Fibroblast of skin of scalp (primary cell): ENCODE measurements around the gene FAM193A.
"Not testable (repeated sequence)": the region's sequence is repeated elsewhere in the genome, so short reads cannot be mapped to it uniquely, and the experiment has no call there.

Experiments
- DNase-seq: peaks from one replicate; pipeline ENCODE4 v3.0.0-alpha.2; 2013

The FAM193A gene

DNA sequence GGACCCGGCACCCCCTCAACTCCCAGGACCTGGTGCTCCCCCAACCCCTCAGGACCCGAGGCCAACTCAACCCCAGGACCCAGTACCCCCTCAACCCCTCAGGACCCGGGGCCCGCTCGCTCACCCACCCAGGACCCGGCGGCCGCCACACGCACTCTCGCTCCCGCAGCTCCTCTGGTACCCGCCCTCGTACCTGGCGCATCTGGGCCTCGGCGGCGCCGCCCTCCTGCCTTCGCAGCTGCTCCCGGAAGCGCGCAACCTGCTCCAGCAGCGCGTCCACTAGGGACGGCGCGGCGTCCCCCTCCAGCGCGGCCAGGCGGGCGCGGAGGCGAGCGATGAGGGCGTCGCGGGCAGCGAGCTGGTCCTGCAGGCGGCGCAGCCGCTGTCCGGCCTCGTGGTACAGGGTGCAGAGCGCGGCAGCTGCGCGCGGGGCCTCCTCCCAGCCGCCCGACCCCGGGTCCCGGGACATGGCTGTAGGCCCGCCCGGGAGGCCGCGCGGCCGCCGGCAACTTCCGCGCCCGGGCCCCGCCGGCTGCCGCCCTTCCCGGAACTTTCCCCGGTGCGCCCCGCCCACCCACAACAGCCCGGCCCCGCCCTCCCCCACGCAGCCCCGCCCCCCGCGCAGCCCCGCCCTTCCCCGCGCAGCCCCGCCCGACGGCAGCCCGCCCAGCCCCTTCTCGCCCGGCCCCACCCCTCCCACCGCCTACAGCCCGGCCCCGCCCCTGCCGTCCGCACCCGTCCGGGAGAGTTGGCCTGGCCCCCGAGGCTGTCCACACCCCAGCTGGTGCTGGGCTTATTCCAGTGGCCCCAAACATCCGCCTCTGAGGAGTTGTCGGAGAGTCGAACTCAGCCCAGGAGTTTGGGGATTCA lies 219.6 kb downstream of the FAM193A start, which contains the start of gene TNIP2:
TNIP2 (minus strand) TSS at position 516 of the 870 bp plus-strand sequence; CDS start at position 469, 47 bp downstream.
- DNase-seq, result peak; percentile 81

DNA sequence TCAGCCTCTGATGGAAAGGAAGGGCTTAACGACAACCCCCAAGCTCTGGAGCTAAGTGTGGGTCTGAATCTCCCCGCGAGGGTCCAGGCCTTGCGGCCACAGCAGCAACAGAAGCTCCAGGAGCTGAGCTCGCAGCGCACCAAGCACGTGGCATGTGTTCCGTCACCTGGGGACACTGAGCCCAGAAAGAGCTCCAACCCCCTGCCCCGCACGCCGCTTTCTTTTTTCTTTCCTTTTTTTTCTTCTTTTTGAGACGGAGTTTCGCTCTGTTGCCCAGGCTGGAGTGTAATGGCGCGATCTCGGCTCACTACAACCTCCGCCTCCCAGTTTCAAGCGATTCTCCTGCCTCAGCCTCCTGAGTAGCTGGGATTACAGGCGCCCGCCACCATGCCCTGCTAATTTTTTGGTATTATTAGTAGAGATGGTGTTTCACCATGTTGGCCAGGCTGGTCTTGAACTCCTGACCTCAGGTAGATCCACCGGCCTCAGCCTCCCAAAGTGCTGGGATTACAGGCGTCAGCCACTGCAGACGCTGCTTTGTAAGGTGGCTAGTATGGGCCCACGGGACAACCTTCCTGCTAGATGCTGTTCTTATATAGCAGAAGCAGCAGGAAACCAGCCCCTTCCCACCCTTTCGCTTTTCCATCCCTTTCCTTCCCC lies 220.4 kb downstream of the FAM193A start:
- DNase-seq, result no peak

DNA sequence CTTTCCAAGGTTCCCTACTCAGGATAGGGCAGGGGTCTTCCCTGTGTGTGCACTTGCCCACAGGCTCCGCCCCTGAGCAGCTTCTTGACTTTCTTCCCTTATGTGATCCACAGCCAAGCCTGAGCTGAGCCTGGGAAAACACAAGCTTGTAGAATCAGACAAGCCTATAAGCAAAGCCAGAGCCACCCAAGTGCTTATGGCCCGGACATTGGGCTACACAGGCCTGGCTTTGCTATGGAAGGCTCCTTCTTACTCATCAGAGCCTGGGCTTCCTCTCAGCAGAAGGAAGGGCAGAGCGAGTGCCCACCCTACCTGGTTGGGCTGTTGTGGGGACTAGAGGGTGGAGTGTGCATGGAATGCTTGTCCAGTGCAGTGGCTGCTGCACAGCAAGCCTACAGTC lies 221.0 kb downstream of the FAM193A start:
- no peak for DNase-seq

DNA sequence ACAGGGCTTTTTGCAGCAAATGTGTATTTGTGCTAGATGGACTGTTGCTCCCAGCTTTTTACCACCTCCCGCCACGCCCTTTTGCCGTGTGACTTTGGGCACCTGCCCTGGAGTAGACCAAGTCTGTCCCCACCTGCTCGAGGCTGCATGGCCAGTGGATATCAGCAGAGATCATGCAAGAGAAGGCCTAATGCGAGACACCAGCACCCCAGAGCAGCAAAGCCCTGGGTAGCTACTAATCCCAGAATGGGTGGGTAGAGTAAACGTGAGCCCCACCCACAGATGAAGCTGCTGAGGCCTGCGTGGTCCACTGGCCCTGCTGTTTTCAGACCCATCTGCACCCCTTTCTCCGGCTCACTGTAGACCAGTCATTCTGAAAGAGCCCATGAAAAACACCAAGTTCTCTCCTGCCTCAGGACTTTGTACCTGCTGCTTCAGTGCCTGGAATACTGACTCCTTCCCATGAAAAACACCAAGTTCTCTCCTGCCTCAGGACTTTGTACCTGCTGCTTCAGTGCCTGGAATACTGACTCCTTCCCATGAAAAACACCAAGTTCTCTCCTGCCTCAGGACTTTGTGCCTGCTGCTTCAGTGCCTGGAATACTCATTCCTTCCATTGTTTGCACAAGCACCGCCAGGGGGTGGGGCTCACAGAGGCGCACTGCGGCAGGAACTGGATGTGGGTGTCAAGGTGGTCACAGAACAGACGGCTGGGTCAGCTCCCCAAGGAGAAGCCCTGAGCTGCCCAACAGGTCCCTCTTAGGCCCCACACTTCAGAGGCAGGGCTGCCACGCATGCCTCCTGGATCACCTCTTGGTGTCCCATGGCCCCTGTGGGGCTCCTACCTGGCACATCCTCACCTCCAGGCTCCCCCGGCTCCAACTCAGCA lies 224.8 kb downstream of the FAM193A start:
- DNase-seq, result no peak

DNA sequence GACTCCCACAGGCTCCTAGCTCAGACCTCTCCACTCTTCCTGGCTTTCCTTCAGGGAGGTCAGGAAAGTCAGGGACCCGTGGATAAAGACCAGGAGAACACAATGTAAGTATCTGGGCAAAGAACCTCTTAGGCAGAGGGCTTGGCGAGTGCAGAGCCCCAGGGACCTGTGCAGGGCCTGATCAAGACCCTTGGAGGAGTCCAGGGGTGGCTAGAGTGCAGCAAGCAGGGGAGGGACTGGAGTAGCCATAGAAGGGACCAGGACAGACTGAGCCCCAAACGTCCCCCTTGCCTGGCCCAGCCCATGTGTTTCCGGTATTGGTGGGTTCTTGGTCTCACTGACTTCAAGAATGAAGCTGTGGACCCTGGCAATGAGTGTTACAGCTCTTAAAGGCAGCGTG lies 225.6 kb downstream of the FAM193A start:
- no peak for DNase-seq

DNA sequence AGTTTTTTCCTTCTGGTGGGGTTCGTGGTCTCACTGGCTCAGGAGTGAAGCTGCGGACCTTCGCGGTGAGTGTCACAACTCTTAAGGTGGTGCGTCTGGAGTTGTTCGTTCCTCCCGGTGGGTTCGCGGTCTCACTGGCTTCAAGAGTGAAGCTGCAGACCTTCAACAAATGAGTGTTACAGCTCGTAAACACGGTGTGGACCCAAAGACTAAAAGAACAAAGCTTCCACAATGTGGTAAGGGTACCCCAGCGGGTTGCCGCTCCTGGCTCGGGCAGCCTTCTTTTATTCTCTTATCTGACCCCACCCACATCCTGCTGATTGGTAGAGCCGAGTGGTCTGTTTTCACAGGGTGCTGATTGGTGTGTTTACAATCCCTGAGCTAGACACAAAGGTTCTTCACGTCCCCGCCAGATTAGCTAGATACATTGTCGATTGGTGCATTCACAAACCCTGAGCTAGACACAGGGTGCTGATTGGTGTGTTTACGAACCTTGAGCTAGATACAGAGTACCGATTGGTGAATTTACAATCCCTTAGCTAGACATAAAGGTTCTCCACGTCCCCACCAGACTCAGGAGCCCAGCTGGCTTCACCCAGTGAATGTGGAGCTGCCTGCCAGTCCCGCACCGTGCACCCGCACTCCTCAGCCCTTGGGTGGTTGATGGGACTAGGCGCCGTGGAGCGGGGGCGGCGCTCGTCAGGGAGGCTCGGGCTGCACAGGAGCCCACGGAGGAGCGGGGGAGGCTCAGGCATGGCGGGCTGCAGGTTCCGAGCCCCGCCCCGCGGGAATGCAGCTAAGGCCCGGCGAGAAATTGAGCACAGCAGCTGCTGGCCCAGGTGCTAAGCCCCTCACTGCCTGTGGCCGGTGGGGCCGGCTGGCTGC lies 226.3 kb downstream of the FAM193A start:
- not testable (repeated sequence) for DNase-seq

DNA sequence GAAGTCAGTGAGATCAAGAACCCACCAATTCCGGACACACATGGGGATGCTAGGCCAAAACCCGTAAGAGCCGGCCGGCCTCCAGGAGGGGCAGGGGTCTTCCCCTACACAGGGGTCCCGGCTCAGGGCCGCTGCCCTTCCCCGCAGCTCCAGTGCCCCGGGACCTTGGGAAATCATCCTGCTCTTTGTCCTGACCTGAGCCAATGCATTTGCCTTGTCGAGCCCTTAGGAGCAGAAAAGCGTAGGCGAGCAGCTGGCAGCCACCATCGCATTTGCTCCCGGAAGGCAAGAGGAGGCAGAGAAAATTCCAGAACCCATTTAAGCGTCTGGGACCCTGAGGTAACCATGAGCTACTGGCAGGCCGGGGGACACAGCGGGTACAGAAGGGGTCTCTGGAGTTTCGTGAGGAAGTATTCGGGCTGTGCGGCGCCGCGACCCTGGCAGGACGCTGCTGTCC lies 227.1 kb downstream of the FAM193A start:
- no peak for DNase-seq

DNA sequence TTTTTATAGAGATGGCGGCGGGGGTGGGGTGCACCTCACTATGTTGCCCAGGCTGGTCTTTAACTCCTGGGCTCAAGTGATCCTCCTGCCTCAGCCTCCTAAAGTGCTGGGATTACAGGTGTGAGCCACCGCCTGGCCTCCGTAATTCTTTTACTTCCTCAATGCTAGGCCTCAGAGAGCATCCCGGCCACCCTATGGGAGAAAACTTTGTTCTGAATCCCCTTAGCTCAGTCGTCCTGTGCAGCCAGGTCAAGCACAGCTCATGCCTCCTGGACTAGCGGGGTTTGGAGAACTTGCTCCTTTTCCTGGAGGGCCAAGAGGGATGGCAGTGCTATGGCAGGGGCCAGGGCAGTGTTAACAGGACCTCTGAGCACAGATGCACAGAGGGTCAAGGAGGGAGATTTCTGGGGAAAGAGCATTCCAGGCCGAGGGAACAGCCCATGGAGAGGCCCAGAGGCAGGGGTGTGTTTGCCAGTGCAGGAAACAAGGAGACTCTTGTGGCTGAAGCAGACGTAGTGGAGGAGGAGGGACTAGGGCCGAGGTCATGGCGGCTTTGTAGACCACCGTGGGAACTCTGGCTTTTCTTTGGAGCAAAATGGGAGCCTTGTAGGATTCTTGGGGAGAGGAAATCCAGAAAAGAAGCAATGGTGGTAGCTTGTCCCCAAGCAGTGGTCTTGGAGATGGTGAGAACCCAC lies 229.5 kb downstream of the FAM193A start:
- DNase-seq, result no peak

DNA sequence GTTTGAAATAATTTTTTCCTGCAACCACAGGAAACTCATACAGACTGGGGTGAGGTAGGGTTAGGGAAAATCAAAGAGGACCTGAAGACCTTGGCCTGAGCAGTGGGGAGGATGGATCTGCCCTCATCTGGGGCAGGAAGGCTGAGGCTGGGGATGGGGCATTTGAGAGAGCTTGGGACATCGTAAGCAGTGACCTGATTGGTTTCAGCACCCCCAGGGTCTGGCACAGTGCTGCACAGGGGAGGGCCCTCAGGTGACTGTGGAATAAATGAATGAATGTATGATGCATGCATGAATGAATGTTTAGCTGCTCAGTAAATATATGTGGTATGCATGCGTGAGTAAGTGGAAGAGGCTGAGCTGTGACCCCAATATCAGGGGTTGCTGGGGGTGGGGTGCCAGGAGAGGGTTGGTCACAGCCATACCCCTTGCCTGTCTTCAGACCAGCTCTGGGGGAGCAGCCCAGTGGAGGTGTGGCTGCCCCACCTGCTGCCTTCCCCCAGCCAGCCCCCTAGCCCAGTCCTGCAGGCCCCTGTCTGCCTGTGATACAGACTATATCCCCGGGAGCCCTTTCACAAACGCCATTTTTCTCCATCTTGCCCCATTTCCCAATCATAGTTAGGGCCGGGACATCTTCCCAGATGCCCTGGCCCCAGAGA lies 230.7 kb downstream of the FAM193A start:
- DNase-seq, result no peak

DNA sequence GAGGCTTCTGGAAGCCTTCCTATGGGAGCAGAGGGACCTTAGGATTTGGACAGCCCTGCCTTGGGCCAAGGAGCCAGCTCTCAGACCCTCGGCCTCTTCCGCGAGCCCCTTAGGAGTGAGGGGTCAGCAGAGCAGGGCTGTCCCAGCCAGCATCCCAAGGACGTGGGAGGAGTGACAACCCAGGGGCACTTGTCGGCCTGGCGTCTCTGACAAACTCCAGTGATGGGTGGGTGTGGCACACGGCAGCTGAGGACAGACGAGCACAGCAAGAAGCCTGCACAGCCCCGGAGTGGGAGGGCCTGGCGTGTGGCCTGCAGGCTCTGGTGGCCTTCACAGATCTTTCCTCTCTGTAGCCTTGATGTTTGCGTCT lies 231.2 kb downstream of the FAM193A start:
- no peak for DNase-seq

DNA sequence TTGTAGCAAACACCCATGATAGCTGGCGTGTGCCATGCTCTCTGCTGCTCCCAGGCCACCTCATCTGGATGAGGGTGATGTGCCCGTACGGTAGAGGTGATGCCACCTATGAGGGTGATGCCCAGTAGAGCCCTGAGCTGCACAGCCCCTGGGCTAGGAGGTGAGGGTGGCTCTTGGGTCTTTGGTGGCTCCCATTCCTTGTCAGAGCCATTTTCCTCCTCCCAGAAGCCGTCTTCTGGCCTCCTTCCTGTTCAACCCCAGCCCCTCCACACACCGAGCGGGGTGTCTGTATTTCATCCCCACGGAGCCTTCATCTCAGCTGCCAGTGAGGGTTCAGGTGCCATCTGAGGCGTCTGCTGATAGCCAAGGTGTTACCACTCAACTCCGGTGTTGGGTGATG lies 231.7 kb downstream of the FAM193A start:
- no peak for DNase-seq

DNA sequence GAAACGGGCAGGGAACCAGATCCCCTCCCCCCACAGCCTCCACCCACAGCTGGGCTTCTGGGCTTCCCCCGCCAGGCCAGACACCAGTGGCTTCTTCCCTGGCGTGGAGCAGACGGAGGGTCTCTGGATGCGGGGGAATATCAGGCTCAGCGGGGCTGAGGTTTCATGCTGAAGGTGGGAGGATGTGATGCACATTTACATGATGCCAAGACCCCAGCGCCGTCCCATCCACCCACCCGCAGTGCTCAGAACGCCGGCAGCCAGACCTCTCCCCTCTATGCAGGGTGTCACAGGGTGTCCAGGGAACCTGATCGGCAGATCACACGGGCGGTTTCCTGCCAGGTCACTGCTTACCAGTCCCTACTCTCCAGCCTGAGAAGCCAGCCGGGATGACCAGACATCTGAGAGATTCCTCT lies 232.5 kb downstream of the FAM193A start:
- DNase-seq, result no peak

DNA sequence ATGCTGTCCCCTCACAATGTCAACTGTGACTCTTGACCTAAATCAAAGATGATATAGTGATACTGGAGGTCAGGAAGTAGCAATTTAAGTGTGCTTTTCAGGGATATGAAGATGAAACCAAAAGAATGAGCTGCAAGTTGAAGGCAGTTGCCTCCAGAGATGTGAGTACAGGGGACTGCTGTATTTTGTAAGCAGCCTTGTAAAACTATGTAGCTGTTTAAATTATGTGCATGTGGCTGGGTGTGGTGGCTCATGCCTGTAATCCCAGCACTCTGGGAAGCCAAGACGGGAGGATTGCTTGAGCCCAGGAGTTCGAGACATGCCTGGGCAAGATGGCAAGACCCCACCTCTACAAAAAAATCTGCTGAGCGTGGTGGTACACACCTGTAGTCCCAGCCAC lies 234.8 kb downstream of the FAM193A start:
- no peak for DNase-seq

DNA sequence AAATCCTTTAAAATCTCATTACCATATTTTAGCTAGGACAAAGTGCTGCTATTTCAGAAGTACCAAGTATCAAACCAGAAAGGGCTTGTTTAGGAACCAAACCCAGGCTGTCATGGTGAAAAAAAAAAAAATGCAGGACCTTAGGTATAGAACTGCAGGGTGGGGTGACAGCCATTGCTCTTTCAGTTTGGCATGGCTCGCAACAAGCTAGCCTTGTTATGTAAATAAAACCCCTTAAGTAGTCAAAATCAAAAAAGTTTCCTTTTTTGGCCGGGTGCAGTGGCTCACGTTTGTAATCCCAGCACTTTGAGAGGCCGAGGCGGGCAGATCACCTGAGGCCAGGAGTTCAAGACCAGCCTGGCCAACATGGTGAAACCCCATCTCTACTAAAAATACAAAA lies 244.2 kb downstream of the FAM193A start:
- DNase-seq, result not testable (repeated sequence)

DNA sequence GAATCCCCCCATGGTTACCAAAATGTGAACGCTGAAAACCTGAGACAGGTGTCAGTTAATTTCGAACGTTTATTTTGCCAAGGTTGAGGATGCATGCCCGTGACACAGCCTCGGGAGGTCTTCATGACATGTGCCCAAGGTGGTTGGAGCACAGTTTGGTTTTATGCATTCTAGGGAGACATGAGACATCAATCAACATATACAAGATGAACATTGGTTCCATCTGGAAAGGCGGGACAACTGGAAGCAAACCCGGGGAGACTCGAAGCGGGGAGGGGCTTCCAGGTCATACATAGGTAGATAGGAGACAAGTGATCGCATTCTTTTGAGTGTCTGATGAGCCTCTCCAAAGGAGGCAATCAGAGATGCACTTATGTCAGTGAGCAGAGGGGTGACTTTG lies 245.5 kb downstream of the FAM193A start:
- no peak for DNase-seq
